Esophagus (tissue), 2 donors: Measurements from ENCODE around the gene GTF2A2. TPM values are rescaled to one million over a fixed set of nuclear protein-coding genes. Genes with fewer than 3 reads are reported as not detected.
"Not testable (repeated sequence)": the region's sequence is repeated elsewhere in the genome, so short reads cannot be mapped to it uniquely, and the experiment has no call there.

Experiments
- H3K27ac ChIP-seq, 2 donors: one replicate each; pipeline ENCODE4 v1.5.1; 2013; ENCODE audit warnings: low read depth in 2 of 2, mild to moderate bottlenecking in 2 of 2, inconsistent platforms in 1 of 2, low read length in 1 of 2, moderate library complexity in 1 of 2
- H3K27me3 ChIP-seq, 2 donors: one replicate each; pipeline ENCODE4 v1.6.1; 2013; ENCODE audit warnings: low read length in 2 of 2, control low read depth in 1 of 2, mild to moderate bottlenecking in 1 of 2; ENCODE audit not compliant: insufficient read depth in 2 of 2, control insufficient read depth in 1 of 2
- H3K36me3 ChIP-seq, 2 donors: one replicate each; pipeline ENCODE4 v1.6.1; 2013; ENCODE audit warnings: low read length in 1 of 2; ENCODE audit not compliant: control insufficient read depth in 2 of 2, insufficient read depth in 2 of 2
- H3K4me1 ChIP-seq, 2 donors: one replicate each; pipeline ENCODE4 v1.6.1; 2013; ENCODE audit warnings: low read length in 1 of 2; ENCODE audit not compliant: control insufficient read depth in 2 of 2, insufficient read depth in 2 of 2
- H3K4me3 ChIP-seq, 2 donors: one replicate each; pipeline ENCODE4 v1.5.1; 2013; ENCODE audit warnings: low read length in 2 of 2, mild to moderate bottlenecking in 2 of 2, low read depth in 1 of 2, moderate library complexity in 1 of 2
- H3K9me3 ChIP-seq, 2 donors: one replicate each; pipeline ENCODE4 v1.6.1; 2013; ENCODE audit warnings: mild to moderate bottlenecking in 2 of 2, low read depth in 1 of 2, low read length in 1 of 2, moderate library complexity in 1 of 2; ENCODE audit not compliant: control insufficient read depth in 2 of 2, insufficient read depth in 1 of 2
- WGBS, 2 donors: extraction: QIAGEN DNeasy Blood & Tissue Kit; methylation state at CpG; one replicate each; pipeline ENCODE4 v1.1.7; 2013; 5-methylcytosine and 5-hydroxymethylcytosine counted together
- polyA plus RNA-seq, 2 donors: library from polyadenylated mRNA; stranded (reverse); fragments of 200-250 nt; gene quantifications; one replicate each; pipeline ENCODE4 v1.2.3, GENCODE V29; 2013
- donor health status: healthy with polysubstance abuse.
- donor health status: Bipolar disorder and iron deficiency.

The GTF2A2 gene
- polyA plus RNA-seq, 2 donors = 58.3 to 59.2 TPM

DNA sequence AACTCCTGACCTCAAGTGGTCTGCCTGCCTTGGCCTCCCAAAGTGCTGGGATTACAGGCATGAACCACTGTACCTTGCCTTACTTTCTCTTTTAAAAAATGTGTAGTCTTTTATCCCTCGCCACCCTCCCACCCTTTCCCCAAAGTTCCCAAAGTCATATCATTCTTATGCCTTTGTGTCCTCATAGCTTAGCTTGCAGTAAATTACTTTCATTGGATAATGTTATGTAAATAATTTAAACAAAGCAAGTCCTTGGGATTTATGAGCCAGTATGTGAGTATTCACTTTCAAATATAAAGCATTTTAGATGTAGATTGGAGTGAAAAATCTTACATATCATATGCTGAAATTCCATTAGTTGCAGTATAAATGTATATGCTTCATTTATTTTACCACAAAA lies 11.0 kb downstream of the GTF2A2 start:
- Histone ChIP-seq H3K4me1 (no peaks in the 10 kb centered on the region), H3K27ac (no peak overlapping the region), H3K4me3 (no peak overlapping the region), H3K36me3 (peaks cover 5 to 7% of the 10 kb centered on the region in 2 donors), H3K9me3 (no peaks in the 10 kb centered on the region), H3K27me3 (no peaks in the 10 kb centered on the region)
- 100% methylated on average over 1 of the region's 1 CpG for WGBS, 2 donors

DNA sequence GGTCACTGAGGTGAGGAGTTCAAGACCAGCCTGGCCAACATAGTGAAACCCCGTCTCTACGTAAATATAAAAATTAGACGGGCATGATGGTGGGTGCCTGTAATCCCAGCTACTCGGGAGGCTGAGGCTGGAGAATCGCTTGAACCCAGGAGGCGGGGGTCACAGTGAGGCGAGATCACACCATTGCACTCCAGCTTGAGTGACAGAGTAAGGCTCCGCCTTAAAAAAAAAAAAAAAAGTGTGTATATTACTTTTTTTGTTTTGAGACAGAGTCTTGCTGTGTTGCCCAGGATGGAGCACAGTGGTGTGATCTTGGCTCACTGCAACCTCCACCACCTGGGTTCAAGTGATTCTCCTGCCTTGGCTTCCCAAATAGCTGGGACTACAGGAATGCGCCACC lies 11.5 kb downstream of the GTF2A2 start:
- not testable (repeated sequence) for H3K4me1 ChIP-seq, H3K36me3 ChIP-seq, H3K9me3 ChIP-seq, H3K27me3 ChIP-seq, H3K4me3 ChIP-seq, H3K27ac ChIP-seq
- WGBS, 2 donors = 97% methylated on average over 9 of the region's 9 CpGs

DNA sequence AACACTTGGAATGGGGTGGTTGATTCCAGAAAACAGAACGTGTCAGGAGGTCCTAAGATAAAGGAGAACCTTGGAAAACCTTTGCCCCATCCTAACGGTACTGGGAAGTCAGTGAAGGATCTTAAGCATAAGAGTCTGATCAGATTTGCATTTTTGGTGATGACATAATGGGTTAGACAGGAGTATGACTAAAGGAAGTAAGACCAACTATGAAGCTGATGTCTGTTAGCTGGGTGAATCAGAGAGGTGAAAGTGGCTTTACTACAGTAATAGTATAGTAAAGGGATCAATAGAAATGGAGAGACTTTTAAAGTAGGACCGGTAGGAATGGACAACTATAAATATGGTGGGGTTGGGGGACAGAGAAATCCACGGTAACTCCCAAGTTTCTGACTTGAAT lies 12.6 kb downstream of the GTF2A2 start:
- Histone ChIP-seq H3K4me1 (no peaks in the 10 kb centered on the region), H3K4me3 (no peak overlapping the region), H3K27me3 (no peaks in the 10 kb centered on the region), H3K9me3 (no peaks in the 10 kb centered on the region), H3K27ac (no peak overlapping the region), H3K36me3 (peaks cover 5 to 11% of the 10 kb centered on the region in 2 donors)
- 80 to 86% methylated on average over 4 of the region's 4 CpGs for WGBS, 2 donors

DNA sequence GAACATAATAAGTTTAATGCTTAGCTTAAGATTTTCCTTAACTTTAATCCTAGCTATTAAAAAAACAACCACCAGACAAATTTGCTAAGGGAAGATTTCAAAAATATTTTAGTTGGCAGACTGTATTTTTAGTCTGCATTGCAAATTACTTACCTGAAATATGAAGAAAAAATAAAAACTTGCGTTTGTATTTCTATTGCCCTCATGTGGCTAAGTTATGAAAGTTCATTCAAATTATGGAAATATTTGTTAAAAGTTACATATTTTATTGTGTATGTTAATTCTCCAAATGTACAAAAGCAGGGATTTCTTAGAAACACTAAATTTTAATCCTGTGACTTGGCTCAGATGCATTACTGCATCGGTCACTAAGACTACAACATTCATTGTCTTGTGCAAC lies 15.0 kb downstream of the GTF2A2 start:
- no peak overlapping the region for H3K4me3 ChIP-seq
- no peaks in the 10 kb centered on the region for H3K9me3 ChIP-seq
- no peaks in the 10 kb centered on the region for H3K27me3 ChIP-seq
- WGBS, 2 donors = 79 to 84% methylated on average over 2 of the region's 2 CpGs
- H3K4me1 ChIP-seq = no peaks in the 10 kb centered on the region
- H3K27ac ChIP-seq = no peak overlapping the region
- peaks cover 5 to 11% of the 10 kb centered on the region in 2 donors for H3K36me3 ChIP-seq

DNA sequence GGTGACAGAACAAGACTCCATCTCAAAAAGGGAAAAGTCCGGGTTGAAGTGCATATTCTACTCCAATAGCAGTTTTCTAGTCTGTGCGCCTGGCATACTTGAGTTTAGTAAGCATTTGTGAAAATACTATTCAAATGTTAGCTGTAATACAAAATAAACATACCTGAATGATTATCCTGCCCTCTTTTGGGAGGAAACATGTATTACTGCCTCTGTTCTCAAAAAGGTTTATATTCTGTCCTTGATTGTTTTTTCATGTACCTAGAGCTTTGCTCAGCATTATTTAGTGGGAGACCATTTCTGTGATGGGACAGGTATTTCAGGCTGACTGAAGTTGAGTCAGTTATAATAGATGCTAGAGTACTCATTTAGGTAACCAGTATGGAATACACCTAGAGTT lies 19.8 kb downstream of the GTF2A2 start:
- H3K27me3 ChIP-seq, H3K36me3 ChIP-seq, H3K27ac ChIP-seq, H3K4me1 ChIP-seq, H3K9me3 ChIP-seq, H3K4me3 ChIP-seq: not testable (repeated sequence)
- WGBS, 2 donors = 94 to 98% methylated on average over 2 of the region's 2 CpGs

DNA sequence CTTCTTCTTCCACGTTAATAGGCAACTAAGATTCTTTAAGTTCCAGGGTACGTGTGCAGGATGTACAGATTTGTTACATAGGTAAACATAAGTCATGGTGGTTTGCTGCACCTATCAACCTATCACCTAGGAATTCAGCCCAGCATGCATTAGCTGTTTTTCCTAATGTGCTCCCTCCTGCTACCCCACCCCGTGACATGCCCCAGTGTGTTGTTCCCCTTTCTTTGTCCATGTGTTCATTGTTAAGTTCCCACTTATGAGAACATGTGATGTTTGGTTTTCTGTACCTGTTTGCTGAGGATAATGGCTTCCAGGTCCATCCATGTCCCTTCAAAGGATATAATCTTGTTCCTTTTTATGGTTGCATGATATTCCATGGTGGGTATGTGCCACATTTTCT lies 21.1 kb downstream of the GTF2A2 start:
- WGBS, 2 donors = 84 to 86% methylated on average over 3 of the region's 3 CpGs
- Histone ChIP-seq H3K36me3 (peaks cover 0 to 3% of the 10 kb centered on the region in 2 donors), H3K4me3 (no peak overlapping the region), H3K4me1 (no peaks in the 10 kb centered on the region), H3K9me3 (no peaks in the 10 kb centered on the region), H3K27me3 (no peaks in the 10 kb centered on the region), H3K27ac (no peak overlapping the region)

DNA sequence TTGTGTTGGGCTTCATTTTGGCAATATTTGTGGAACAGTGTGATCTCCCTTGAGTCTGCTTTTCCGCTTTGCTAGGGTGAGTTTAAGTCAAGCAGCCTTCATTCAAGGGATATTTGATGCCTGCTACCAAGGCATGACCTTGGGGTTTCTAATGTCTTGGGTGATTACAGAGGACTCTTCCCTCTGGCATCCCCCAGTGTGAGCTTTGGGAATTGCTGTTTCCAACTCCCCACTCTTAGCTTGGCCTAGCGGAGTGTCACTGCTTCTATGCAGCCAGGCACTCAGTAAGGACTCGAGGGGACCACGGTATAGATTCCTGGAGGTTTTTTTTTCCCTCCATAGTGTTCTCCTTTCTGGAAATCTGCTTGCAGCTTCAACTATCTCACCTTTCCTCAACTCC lies 24.6 kb downstream of the GTF2A2 start:
- Histone ChIP-seq H3K27ac (no peak overlapping the region), H3K4me3 (no peak overlapping the region), H3K36me3 (no peaks in the 10 kb centered on the region), H3K9me3 (no peaks in the 10 kb centered on the region), H3K27me3 (no peaks in the 10 kb centered on the region), H3K4me1 (no peaks in the 10 kb centered on the region)
- 56 to 67% methylated on average over 4 of the region's 4 CpGs for WGBS, 2 donors

DNA sequence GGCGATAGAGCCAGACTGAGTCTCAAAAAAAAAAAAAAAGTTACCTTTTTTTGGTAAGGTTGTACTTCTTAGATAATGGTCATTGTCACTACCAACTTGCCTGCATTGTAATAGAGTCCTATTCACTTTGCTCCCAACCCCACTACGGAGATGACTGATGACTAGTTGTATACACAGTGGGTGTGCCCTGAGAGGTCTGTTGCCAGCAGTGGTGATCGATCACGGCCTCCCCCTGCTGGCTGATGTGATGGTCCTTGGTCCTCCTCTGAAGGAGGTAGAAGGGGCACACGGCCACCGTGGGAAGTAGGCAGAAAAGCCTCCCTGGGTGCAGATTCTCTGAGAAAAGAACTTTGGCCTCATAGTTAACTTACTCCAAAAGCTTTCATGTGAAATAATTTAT lies 35.0 kb downstream of the GTF2A2 start:
- H3K27ac ChIP-seq = no peak overlapping the region
- no peak overlapping the region for H3K4me3 ChIP-seq
- H3K4me1 ChIP-seq = no peaks in the 10 kb centered on the region
- H3K36me3 ChIP-seq = no peaks in the 10 kb centered on the region
- 22 to 25% methylated on average over 6 of the region's 6 CpGs for WGBS, 2 donors
- H3K27me3 ChIP-seq = no peaks in the 10 kb centered on the region
- H3K9me3 ChIP-seq = no peaks in the 10 kb centered on the region

DNA sequence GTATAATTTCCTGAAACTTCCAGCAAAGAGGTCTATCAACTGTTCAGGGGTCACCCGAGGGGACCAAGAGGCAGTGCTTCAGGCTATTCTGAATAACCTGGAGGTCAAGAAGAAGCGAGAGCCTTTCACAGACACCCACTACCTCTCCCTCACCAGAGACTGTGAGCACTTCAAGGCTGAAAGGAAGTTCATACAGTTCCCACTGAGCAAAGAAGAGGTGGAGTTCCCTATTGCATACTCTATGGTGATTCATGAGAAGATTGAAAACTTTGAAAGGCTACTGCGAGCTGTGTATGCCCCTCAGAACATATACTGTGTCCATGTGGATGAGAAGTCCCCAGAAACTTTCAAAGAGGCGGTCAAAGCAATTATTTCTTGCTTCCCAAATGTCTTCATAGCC lies 38.9 kb downstream of the GTF2A2 start:
- peak overlapping the region in 1 of 2 donors; percentile 30 for H3K27ac ChIP-seq
- no peaks in the 10 kb centered on the region for H3K9me3 ChIP-seq
- no peaks in the 10 kb centered on the region for H3K36me3 ChIP-seq
- 84 to 86% methylated on average over 4 of the region's 4 CpGs for WGBS, 2 donors
- H3K4me1 ChIP-seq = peaks cover 0 to 4% of the 10 kb centered on the region in 2 donors
- peak overlapping the region in 1 of 2 donors; percentile 48 for H3K4me3 ChIP-seq
- H3K27me3 ChIP-seq = no peaks in the 10 kb centered on the region

DNA sequence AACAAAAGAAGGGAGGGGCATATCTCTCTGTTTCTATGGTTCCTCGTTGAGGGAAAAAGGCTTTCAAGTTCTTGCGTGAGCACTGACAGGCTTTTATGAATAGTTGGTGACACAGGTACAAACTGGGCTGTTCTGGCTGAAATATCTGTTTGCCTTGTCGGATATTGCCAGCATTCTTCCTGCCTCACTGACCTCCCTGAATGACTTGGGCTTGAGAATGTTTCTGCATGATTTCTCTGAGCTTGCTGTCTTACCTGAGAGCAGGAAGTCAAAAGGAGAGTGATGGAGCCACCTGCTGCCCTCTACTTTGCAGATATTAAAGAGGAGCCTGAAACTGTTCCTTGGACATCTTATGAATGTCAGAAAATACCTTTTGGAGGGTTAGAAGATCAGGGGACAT lies 40.9 kb downstream of the GTF2A2 start:
- peaks cover 0 to 4% of the 10 kb centered on the region in 2 donors for H3K4me1 ChIP-seq
- WGBS, 2 donors = 40 to 48% methylated on average over 3 of the region's 3 CpGs
- peak overlapping the region in 1 of 2 donors; percentile 40 for H3K27ac ChIP-seq
- no peaks in the 10 kb centered on the region for H3K27me3 ChIP-seq
- no peaks in the 10 kb centered on the region for H3K36me3 ChIP-seq
- peak overlapping the region; percentile 32 to 48 for H3K4me3 ChIP-seq
- no peaks in the 10 kb centered on the region for H3K9me3 ChIP-seq
